HG03108 (cell line): Measurements from ENCODE around the gene RFC5.
"Not testable (repeated sequence)": the region's sequence is repeated elsewhere in the genome, so short reads cannot be mapped to it uniquely, and the experiment has no call there.

Experiments
- ATAC-seq: cut with Tn5 transposase; IDR thresholded peaks from one replicate; pipeline ENCODE4 v1.9.1; 2021; ENCODE audit warnings: moderate library complexity; ENCODE audit not compliant: unreplicated experiment

Gene RFC5

DNA sequence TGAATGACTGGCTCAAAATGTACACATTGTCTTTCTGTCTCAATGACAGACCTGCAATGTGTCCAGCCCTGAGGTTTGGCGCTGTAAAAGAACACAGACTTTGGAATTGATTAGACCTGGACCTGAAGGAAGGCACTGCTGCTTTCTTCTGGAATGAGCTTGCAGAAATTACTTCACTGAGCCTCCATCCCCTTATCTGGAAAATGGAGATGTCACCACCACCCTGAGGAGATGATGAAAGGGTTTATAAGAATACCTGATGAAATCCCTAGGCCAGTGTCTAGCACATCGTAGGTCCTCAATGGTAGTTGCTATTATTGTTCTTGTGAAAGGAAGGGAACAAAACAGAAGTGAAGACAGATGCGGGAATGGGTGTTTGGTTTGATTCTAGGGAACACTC is 54.1 kb downstream of the RFC5 start:
- no peak for ATAC-seq

- ATAC-seq = no peak
These were observed 57.3 kb downstream of the RFC5 start for GRCh38 chr12:118073768-118074167.

- not testable (repeated sequence) for ATAC-seq
These were observed 65.0 kb downstream of the RFC5 start for GRCh38 chr12:118081521-118081920.
